Measurements from ENCODE around the gene TRAFD1. TPM values are rescaled to one million over a fixed set of nuclear protein-coding genes. Genes with fewer than 3 reads are reported as not detected.

TRAFD1 gene
- total and polyA plus RNA-seq, 4 donors, result 38.1 to 48.2 (median 42.8) TPM

GRCh38 chr12:112112409-112113133, 12.8 kb upstream of the TRAFD1 start:
- H3K4me3 ChIP-seq (ENCODE audit: low read depth, low read length), result no peak overlapping the region
- no peak overlapping the region for H3K27ac ChIP-seq (ENCODE audit: low read depth, low read length)
- peaks cover 16% of the 10 kb centered on the region for H3K4me1 ChIP-seq (ENCODE audit: control insufficient read depth, insufficient read depth, low read length)
- WGBS (ENCODE audit: insufficient coverage), result 92% methylated on average over 5 of the region's 6 CpGs
- no peaks in the 10 kb centered on the region for H3K36me3 ChIP-seq (ENCODE audit: control insufficient read depth, insufficient read depth, low read length)
- H3K27me3 ChIP-seq (ENCODE audit: control insufficient read depth, insufficient read depth, low read length), result no peaks in the 10 kb centered on the region
- DNase-seq (ENCODE audit: low read depth in 4 of 6, low spot score in 6 of 6), result no peak
- H3K9me3 ChIP-seq (ENCODE audit: control insufficient read depth, insufficient read depth, low read length), result no peaks in the 10 kb centered on the region

GRCh38 chr12:112115259-112116045, 9.9 kb upstream of the TRAFD1 start:
- Histone ChIP-seq H3K4me3 (ENCODE audit: low read depth, low read length) (no peak overlapping the region), H3K36me3 (ENCODE audit: control insufficient read depth, insufficient read depth, low read length) (no peaks in the 10 kb centered on the region), H3K27ac (ENCODE audit: low read depth, low read length) (no peak overlapping the region), H3K27me3 (ENCODE audit: control insufficient read depth, insufficient read depth, low read length) (no peaks in the 10 kb centered on the region), H3K9me3 (ENCODE audit: control insufficient read depth, insufficient read depth, low read length) (no peaks in the 10 kb centered on the region), H3K4me1 (ENCODE audit: control insufficient read depth, insufficient read depth, low read length) (peaks cover 8% of the 10 kb centered on the region)
- no peak for DNase-seq (ENCODE audit: low read depth in 4 of 6, low spot score in 6 of 6)
- 100% methylated on average over 2 of the region's 6 CpGs for WGBS (ENCODE audit: insufficient coverage)

GRCh38 chr12:112116232-112117060, 8.9 kb upstream of the TRAFD1 start:
- H3K27me3 ChIP-seq (ENCODE audit: control insufficient read depth, insufficient read depth, low read length), result no peaks in the 10 kb centered on the region
- H3K9me3 ChIP-seq (ENCODE audit: control insufficient read depth, insufficient read depth, low read length), result no peaks in the 10 kb centered on the region
- peak overlapping the region; percentile 67 for H3K27ac ChIP-seq (ENCODE audit: low read depth, low read length)
- H3K4me1 ChIP-seq (ENCODE audit: control insufficient read depth, insufficient read depth, low read length), result peaks cover 8% of the 10 kb centered on the region
- WGBS (ENCODE audit: insufficient coverage), result 0% methylated on average over 3 of the region's 7 CpGs
- peak; percentile 62 to 96 (median 71) for DNase-seq (ENCODE audit: low read depth in 4 of 6, low spot score in 6 of 6)
- H3K36me3 ChIP-seq (ENCODE audit: control insufficient read depth, insufficient read depth, low read length), result no peaks in the 10 kb centered on the region
- peak overlapping the region; percentile 11 for H3K4me3 ChIP-seq (ENCODE audit: low read depth, low read length)

GRCh38 chr12:112117685-112118084, 7.7 kb upstream of the TRAFD1 start:
- 100% methylated on average over 4 of the region's 8 CpGs for whole genome bisulfite sequencing (ENCODE audit: insufficient coverage)
- no peak for DNase-seq (ENCODE audit: low read depth in 4 of 6, low spot score in 6 of 6)
- no peaks in the 10 kb centered on the region for H3K27me3 ChIP-seq (ENCODE audit: control insufficient read depth, insufficient read depth, low read length)
- no peaks in the 10 kb centered on the region for H3K9me3 ChIP-seq (ENCODE audit: control insufficient read depth, insufficient read depth, low read length)
- no peaks in the 10 kb centered on the region for H3K36me3 ChIP-seq (ENCODE audit: control insufficient read depth, insufficient read depth, low read length)
- H3K4me3 ChIP-seq (ENCODE audit: low read depth, low read length), result no peak overlapping the region
- no peak overlapping the region for H3K27ac ChIP-seq (ENCODE audit: low read depth, low read length)
- peaks cover 8% of the 10 kb centered on the region for H3K4me1 ChIP-seq (ENCODE audit: control insufficient read depth, insufficient read depth, low read length)

- peak in 2 of 6 donors; percentile 48 to 72 for DNase-seq (ENCODE audit: low read depth in 4 of 6, low spot score in 6 of 6)
- Histone ChIP-seq H3K4me3 (ENCODE audit: low read depth, low read length) (no peak overlapping the region), H3K27ac (ENCODE audit: low read depth, low read length) (no peak overlapping the region), H3K36me3 (ENCODE audit: control insufficient read depth, insufficient read depth, low read length) (no peaks in the 10 kb centered on the region), H3K4me1 (ENCODE audit: control insufficient read depth, insufficient read depth, low read length) (peaks cover 14% of the 10 kb centered on the region), H3K27me3 (ENCODE audit: control insufficient read depth, insufficient read depth, low read length) (no peaks in the 10 kb centered on the region), H3K9me3 (ENCODE audit: control insufficient read depth, insufficient read depth, low read length) (no peaks in the 10 kb centered on the region)
- 41% methylated on average over 8 of the region's 11 CpGs for WGBS (ENCODE audit: insufficient coverage)
These were observed 3.4 kb upstream of the TRAFD1 start for GRCh38 chr12:112121780-112122565.

- no peaks in the 10 kb centered on the region for H3K36me3 ChIP-seq (ENCODE audit: control insufficient read depth, insufficient read depth, low read length)
- no peak overlapping the region for H3K4me3 ChIP-seq (ENCODE audit: low read depth, low read length)
- H3K27ac ChIP-seq (ENCODE audit: low read depth, low read length), result no peak overlapping the region
- H3K27me3 ChIP-seq (ENCODE audit: control insufficient read depth, insufficient read depth, low read length), result no peaks in the 10 kb centered on the region
- H3K4me1 ChIP-seq (ENCODE audit: control insufficient read depth, insufficient read depth, low read length), result peaks cover 14% of the 10 kb centered on the region
- H3K9me3 ChIP-seq (ENCODE audit: control insufficient read depth, insufficient read depth, low read length), result no peaks in the 10 kb centered on the region
- DNase-seq (ENCODE audit: low read depth in 4 of 6, low spot score in 6 of 6), result no peak
- WGBS (ENCODE audit: insufficient coverage), result 81% methylated on average over 2 of the region's 12 CpGs
These were observed 2.3 kb upstream of the TRAFD1 start for GRCh38 chr12:112122823-112123690.

GRCh38 chr12:112124918-112125249, 476 bp upstream of the TRAFD1 start:
- H3K36me3 ChIP-seq (ENCODE audit: control insufficient read depth, insufficient read depth, low read length), result no peaks in the 10 kb centered on the region
- peaks cover 14% of the 10 kb centered on the region for H3K4me1 ChIP-seq (ENCODE audit: control insufficient read depth, insufficient read depth, low read length)
- peak overlapping the region; percentile 2 for H3K27ac ChIP-seq (ENCODE audit: low read depth, low read length)
- H3K4me3 ChIP-seq (ENCODE audit: low read depth, low read length), result peak overlapping the region; percentile 79
- H3K9me3 ChIP-seq (ENCODE audit: control insufficient read depth, insufficient read depth, low read length), result no peaks in the 10 kb centered on the region
- no peak for DNase-seq (ENCODE audit: low read depth in 4 of 6, low spot score in 6 of 6)
- no peaks in the 10 kb centered on the region for H3K27me3 ChIP-seq (ENCODE audit: control insufficient read depth, insufficient read depth, low read length)
- no CpG with 5 or more reads among the region's 1 CpG for WGBS (ENCODE audit: insufficient coverage)

- Histone ChIP-seq H3K4me1 (ENCODE audit: control insufficient read depth, insufficient read depth, low read length) (peaks cover 14% of the 10 kb centered on the region), H3K27me3 (ENCODE audit: control insufficient read depth, insufficient read depth, low read length) (no peaks in the 10 kb centered on the region), H3K36me3 (ENCODE audit: control insufficient read depth, insufficient read depth, low read length) (no peaks in the 10 kb centered on the region), H3K9me3 (ENCODE audit: control insufficient read depth, insufficient read depth, low read length) (no peaks in the 10 kb centered on the region), H3K27ac (ENCODE audit: low read depth, low read length) (peak overlapping the region; percentile 91), H3K4me3 (ENCODE audit: low read depth, low read length) (peak overlapping the region; percentile 79)
- under 1% methylated on average over 23 of the region's 25 CpGs for WGBS (ENCODE audit: insufficient coverage)
- DNase-seq (ENCODE audit: low read depth in 4 of 6, low spot score in 6 of 6), result no peak
These were observed 659 bp downstream of the TRAFD1 start for GRCh38 chr12:112126000-112126438.
